Liver (tissue), 2 donors: ENCODE data around the gene PKN2.

ENCODE experiments used
- RAD21 ChIP-seq, 2 donors: IDR thresholded peaks; 2 replicates each; pipeline ENCODE4 v1.6.1; 2016; ENCODE audit warnings: antibody characterized with exemption in 2 of 2, mild to moderate bottlenecking in 2 of 2
- SP1 ChIP-seq: IDR thresholded peaks from 2 replicates; pipeline ENCODE4 v1.6.1; 2018; ENCODE audit warnings: antibody characterized with exemption, mild to moderate bottlenecking
- YY1 ChIP-seq: IDR thresholded peaks from 2 replicates; pipeline ENCODE4 v1.6.1; 2016; ENCODE audit warnings: antibody characterized with exemption, mild to moderate bottlenecking
- donor health status: healthy.

GRCh38 chr1:88645886-88646285, 38.2 kb upstream of the PKN2 start:
- TF ChIP-seq YY1 (no peak), RAD21 (IDR thresholded peaks at IDR 0.05) (no peak), SP1 (no peak)
